ENCODE data around the gene PSMB5. TPM values are rescaled to one million over a fixed set of nuclear protein-coding genes. Genes with fewer than 3 reads are reported as not detected.

The PSMB5 gene
- total and polyA plus RNA-seq, 2 of the 13 experiments (the other 11 are each of a cell fraction or from before 2014, with no cell fraction given): 705 to 871 TPM

DNA sequence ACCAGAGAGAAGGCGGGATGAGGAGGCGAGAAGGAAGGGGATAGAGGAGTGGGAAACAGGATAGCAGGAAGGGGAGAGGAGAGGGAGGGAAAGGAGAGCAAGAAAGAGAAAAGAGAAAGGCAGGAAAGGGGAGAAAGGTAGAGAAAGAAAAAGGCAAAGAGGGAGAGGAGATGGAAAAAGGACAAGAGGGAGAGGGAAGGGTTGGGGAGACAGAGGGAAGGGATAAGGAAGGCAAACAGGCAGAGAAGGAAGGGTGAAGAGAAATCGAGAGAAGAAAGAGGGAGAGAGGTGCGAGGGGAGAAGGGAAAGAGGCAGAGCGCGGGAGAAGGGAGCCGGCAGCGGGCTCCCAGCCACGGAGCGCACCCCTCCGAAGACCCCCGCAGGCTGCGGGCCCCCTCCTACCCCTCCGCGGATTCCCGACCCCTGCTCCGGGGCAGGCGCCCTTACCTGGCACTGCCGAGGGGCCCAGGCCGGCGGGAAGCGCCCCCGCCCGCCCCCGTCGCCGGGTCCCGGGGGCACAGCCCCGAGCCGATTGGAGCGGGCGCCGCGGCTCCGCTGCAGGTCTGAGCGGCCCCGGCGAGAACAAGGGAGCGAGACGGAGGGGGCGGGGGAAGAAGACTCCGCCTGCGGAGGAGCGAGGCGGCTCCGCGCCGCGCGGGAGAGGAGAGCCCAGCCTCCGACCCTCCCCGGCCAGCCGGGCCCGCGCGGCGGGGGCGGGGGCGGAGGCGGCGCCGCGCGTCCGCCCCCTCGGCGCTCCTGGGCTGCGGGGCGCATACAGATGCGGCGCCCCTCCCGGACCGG is 22.5 kb upstream of the PSMB5 start, which contains the start of gene CDH24 (continued):
- TF ChIP-seq, protein P1, sequence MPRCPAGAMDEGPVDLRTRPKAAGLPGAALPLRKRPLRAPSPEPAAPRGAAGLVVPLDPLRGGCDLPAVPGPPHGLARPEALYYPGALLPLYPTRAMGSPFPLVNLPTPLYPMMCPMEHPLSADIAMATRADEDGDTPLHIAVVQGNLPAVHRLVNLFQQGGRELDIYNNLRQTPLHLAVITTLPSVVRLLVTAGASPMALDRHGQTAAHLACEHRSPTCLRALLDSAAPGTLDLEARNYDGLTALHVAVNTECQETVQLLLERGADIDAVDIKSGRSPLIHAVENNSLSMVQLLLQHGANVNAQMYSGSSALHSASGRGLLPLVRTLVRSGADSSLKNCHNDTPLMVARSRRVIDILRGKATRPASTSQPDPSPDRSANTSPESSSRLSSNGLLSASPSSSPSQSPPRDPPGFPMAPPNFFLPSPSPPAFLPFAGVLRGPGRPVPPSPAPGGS (CRISPR knock-in tag; IDR thresholded peaks at IDR 0.05): peak; percentile 23; the same call in 1 of the 2 replicates
- TF ChIP-seq ZNF329 (CRISPR knock-in tag; IDR thresholded peaks at IDR 0.05; ENCODE audit: low read depth) (0 out of 2 replicates have a peak, but pooled peaks have one; percentile 54), ATRX (CRISPR knock-in tag; IDR thresholded peaks at IDR 0.05; ENCODE audit: borderline replicate concordance) (no peak), LCORL (IDR thresholded peaks at IDR 0.05) (peak; percentile 63; the same call in 1 of the 2 replicates), LCORL (CRISPR knock-in tag; IDR thresholded peaks at IDR 0.05) (no peak; the same call in 1 of the 2 replicates), ZNF570 (CRISPR knock-in tag; IDR thresholded peaks at IDR 0.05; ENCODE audit: borderline replicate concordance) (0 out of 2 replicates have a peak, but pooled peaks have one; percentile 49), KLF16 (CRISPR knock-in tag; IDR thresholded peaks at IDR 0.05) (peak in 1 of 2 experiments; percentile 12; a peak in 1 of 4 replicates), REXO4 (CRISPR knock-in tag; IDR thresholded peaks at IDR 0.05; ENCODE audit: borderline replicate concordance) (no peak), MBNL3 (CRISPR knock-in tag; conservative IDR thresholded peaks at IDR 0.05) (peak; percentile 62; the same call in 1 of the 2 replicates), EZH2 (conservative IDR thresholded peaks at IDR 0.05; ENCODE audit: low read depth, low read length) (peak; percentile 77), ZNF12 (CRISPR knock-in tag; IDR thresholded peaks at IDR 0.05) (no peak)
- TF ChIP-seq, protein P2, sequence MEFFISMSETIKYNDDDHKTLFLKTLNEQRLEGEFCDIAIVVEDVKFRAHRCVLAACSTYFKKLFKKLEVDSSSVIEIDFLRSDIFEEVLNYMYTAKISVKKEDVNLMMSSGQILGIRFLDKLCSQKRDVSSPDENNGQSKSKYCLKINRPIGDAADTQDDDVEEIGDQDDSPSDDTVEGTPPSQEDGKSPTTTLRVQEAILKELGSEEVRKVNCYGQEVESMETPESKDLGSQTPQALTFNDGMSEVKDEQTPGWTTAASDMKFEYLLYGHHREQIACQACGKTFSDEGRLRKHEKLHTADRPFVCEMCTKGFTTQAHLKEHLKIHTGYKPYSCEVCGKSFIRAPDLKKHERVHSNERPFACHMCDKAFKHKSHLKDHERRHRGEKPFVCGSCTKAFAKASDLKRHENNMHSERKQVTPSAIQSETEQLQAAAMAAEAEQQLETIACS (CRISPR knock-in tag; IDR thresholded peaks at IDR 0.05): 0 out of 2 replicates have a peak, but pooled peaks have one; percentile 17
- TF ChIP-seq, protein P3, sequence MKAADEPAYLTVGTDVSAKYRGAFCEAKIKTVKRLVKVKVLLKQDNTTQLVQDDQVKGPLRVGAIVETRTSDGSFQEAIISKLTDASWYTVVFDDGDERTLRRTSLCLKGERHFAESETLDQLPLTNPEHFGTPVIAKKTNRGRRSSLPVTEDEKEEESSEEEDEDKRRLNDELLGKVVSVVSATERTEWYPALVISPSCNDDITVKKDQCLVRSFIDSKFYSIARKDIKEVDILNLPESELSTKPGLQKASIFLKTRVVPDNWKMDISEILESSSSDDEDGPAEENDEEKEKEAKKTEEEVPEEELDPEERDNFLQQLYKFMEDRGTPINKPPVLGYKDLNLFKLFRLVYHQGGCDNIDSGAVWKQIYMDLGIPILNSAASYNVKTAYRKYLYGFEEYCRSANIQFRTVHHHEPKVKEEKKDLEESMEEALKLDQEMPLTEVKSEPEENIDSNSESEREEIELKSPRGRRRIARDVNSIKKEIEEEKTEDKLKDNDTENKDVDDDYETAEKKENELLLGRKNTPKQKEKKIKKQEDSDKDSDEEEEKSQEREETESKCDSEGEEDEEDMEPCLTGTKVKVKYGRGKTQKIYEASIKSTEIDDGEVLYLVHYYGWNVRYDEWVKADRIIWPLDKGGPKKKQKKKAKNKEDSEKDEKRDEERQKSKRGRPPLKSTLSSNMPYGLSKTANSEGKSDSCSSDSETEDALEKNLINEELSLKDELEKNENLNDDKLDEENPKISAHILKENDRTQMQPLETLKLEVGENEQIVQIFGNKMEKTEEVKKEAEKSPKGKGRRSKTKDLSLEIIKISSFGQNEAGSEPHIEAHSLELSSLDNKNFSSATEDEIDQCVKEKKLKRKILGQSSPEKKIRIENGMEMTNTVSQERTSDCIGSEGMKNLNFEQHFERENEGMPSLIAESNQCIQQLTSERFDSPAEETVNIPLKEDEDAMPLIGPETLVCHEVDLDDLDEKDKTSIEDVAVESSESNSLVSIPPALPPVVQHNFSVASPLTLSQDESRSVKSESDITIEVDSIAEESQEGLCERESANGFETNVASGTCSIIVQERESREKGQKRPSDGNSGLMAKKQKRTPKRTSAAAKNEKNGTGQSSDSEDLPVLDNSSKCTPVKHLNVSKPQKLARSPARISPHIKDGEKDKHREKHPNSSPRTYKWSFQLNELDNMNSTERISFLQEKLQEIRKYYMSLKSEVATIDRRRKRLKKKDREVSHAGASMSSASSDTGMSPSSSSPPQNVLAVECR (CRISPR knock-in tag; IDR thresholded peaks at IDR 0.05; ENCODE audit: borderline replicate concordance): 0 out of 2 replicates have a peak, but pooled peaks have one; percentile 10
- TF ChIP-seq, protein P4, sequence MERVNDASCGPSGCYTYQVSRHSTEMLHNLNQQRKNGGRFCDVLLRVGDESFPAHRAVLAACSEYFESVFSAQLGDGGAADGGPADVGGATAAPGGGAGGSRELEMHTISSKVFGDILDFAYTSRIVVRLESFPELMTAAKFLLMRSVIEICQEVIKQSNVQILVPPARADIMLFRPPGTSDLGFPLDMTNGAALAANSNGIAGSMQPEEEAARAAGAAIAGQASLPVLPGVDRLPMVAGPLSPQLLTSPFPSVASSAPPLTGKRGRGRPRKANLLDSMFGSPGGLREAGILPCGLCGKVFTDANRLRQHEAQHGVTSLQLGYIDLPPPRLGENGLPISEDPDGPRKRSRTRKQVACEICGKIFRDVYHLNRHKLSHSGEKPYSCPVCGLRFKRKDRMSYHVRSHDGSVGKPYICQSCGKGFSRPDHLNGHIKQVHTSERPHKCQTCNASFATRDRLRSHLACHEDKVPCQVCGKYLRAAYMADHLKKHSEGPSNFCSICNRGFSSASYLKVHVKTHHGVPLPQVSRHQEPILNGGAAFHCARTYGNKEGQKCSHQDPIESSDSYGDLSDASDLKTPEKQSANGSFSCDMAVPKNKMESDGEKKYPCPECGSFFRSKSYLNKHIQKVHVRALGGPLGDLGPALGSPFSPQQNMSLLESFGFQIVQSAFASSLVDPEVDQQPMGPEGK (CRISPR knock-in tag; IDR thresholded peaks at IDR 0.05): peak; percentile 2; the same call in 1 of the 2 replicates
- TF ChIP-seq, protein P5, sequence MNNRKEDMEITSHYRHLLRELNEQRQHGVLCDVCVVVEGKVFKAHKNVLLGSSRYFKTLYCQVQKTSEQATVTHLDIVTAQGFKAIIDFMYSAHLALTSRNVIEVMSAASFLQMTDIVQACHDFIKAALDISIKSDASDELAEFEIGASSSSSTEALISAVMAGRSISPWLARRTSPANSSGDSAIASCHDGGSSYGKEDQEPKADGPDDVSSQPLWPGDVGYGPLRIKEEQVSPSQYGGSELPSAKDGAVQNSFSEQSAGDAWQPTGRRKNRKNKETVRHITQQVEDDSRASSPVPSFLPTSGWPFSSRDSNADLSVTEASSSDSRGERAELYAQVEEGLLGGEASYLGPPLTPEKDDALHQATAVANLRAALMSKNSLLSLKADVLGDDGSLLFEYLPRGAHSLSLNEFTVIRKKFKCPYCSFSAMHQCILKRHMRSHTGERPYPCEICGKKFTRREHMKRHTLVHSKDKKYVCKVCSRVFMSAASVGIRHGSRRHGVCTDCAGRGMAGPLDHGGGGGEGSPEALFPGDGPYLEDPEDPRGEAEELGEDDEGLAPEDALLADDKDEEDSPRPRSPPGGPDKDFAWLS (CRISPR knock-in tag; IDR thresholded peaks at IDR 0.05; ENCODE audit: borderline replicate concordance): 0 out of 2 replicates have a peak, but pooled peaks have one; percentile 80
- TF ChIP-seq, protein P6, sequence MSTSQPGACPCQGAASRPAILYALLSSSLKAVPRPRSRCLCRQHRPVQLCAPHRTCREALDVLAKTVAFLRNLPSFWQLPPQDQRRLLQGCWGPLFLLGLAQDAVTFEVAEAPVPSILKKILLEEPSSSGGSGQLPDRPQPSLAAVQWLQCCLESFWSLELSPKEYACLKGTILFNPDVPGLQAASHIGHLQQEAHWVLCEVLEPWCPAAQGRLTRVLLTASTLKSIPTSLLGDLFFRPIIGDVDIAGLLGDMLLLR (CRISPR knock-in tag; IDR thresholded peaks at IDR 0.05): peak; percentile 29
